ENCODE results near the gene UBN1.
"Not testable (repeated sequence)": the region's sequence is repeated elsewhere in the genome, so short reads cannot be mapped to it uniquely, and the experiment has no call there.

Gene UBN1

DNA sequence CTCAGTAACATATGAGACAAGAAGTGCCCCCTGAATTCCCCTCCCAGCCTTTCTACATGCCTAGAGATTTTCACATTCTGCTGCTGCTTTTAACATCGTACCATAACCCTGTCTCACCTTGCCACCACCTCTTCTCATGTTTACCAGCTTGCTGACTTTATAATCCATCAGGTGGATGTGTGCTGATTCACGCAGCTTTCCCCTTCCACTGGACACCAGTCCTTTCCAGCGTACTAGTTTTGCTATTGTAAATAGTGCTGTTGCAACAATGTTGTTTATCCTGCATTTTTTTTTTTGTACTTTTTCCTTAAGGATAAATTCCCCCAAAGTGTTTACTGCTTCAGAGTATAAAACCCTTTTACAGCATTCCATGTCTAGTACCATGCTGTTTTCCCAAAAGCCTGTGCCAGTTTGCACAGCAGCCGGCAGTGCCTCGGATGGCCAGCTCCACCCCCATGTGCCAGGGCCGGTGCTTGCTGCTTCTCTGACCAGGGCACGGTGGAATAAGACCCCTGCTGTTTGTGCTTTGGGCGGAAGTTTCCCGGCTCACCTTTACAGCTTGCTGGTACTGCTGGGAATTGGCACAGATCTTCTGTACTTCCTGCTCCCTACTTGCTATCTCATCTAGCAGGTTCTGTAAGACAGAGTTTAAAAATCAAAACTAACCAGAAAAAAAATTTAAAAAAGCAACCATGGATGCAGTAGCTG is 41.3 kb downstream of the UBN1 start:
- no peak for DNase-seq

DNA sequence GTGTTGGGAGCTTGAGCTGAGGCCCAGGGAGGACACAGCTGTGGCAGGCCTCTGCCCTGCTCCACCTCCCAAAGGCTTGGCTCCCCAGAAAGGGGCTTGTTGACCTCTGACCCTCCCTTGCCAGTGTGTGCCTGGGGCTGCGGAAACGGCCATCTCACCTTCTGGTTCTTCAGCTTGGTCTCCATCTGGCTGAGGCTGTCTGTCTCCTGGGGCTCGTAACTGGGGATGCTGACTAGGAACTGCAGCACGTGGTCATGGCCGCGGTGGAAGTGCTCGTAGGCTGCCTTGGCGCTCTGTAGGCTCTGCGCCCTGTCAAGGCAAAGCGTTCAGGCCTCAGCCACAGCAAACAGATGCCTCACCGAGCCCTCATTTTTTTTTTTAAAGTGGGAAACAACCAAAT is 42.7 kb downstream of the UBN1 start:
- DNase-seq, result no peak

DNA sequence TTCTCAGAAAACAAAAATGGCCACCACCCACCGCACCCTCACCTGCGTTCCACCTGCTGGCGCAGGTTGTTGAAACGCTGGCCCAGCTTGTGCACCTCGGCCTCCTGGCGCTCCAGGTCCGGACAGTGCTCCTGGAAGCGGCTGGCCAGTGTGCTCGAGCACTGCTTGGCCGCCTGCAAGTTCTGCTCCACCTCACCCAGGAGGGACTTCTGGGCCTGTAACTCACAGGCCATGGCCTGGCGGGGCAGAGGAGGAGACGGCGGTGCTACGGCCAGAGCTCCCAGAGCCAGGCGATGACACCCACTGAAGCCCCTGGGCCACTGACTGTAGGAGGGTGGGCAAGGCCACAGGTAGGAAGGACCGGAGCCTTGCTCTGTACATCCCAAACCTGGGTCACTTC is 43.4 kb downstream of the UBN1 start:
- DNase-seq, result no peak

DNA sequence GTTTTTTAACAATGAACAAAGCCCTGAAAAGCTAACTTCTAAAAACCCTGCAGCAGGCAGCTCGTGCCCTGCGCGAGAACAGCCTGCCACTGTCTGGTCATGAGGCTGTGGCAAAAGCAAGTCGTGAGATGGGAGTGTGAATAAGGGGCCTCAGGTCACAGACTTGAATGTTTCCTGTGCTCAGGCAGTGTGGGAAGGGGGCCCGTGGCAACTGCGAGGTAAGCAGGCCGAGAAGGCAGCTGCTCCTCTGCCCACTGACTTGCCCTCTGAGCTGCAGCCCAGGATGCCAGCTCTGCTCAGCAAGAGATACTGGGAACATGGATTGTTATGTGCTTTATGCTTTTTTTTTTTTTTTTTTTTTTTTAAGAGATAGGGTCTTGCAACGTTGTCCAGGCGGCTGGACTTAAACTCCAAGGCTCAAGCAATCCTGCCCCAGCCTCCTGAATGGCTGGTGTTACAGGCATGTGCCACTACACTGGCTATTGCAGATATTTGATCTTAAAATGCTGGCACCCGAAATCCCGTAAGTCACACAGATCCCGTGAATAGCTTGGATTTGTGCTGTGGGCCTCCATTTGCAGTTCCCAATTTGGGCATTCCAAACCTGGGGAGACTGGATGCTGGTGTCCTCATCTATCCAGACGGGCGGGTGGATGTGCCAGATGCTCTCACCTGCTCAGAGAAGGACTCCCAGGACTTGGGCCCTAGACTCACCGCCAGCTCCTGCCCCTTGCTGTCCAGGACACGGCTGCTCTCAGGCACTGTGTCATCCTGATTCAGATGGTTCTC is 44.0 kb downstream of the UBN1 start:
- no peak for DNase-seq

DNA sequence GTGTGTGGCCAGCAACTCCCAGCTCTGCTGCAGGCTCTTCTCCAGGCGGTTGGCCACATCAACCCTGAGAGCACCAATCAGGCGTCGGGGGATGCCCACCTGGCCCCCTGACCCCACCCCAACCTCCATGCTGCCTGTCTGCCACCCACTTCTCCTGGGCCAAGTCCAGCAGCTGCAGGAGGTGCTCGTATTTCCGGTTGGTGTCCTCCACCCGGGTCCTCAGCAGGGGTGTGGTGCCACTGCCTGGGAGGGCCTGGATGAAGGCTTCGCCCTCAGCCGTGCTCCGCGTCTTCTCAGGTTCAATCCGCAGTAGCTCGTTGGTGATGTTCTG is 44.6 kb downstream of the UBN1 start:
- DNase-seq, result no peak

DNA sequence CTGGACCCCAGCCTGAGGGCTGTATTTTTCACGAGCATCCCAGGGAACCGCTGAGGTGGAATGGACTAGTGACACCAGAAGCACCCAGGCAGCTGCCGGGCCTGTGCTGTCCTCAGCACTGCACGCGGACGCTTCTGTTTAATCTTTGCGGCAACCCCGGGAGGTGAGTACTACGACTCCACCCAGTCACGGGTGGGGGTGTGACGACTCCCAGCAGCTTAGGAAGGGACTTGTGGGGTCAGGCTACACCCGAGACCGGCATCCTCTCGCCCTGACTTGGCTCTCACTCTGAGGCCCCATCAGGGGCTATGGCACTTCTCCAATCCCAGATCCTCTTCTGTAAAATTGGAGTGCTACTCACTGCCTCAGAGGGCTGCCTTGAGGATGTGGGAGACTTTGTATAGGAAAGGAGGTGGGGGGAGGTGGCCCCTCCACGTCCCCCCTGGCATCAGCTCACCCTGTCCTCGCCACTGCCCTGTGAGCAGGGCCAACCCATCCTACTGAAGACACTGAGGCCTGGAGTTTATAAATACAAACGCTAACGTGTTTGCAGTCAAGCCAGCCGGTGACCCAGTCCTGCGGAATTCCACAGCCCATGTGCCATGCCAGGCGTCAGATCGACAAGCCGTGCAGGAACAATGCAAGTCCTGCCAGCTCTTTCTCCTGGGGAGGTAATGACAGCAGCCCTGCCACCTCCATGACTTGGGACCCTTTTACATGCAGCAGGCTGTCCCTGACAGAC is 45.3 kb downstream of the UBN1 start:
- DNase-seq, result no peak

DNA sequence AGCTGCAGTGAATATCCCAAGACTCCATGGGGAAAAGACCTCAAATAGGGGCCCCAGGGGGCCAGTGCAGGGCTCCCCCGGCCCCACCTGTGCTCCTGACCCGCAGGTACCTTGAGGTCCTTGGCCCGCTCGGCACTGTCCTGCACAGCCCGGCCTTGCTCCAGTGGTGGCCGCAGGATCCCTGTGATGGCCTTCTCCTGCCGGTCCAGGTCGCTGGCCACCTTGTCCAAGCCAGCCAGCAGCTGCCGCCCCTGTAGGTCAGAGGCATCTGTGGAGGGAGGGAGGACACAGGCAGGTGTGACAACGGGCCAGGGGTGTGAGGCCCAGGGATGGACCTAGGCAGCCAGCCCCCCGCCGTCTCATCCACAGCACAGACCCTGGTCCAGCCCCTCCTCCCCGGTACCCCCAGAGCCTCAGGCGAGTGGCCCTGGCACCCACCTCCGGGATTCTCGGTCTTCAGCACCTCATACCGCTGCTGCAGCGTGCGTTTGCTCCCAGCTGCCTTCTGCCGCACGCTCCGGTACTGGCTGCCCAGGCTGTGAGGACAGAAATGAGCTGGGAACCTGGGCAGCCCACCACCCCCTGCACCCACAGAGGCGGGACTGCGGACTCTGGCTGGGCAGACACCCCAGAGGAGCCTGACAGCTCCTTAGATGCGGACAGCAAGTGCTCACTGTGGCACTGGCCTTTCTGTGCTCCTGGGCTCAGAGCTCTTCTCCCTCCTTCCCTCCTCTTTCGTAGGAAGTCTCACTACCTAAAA is 46.0 kb downstream of the UBN1 start:
- no peak for DNase-seq

DNA sequence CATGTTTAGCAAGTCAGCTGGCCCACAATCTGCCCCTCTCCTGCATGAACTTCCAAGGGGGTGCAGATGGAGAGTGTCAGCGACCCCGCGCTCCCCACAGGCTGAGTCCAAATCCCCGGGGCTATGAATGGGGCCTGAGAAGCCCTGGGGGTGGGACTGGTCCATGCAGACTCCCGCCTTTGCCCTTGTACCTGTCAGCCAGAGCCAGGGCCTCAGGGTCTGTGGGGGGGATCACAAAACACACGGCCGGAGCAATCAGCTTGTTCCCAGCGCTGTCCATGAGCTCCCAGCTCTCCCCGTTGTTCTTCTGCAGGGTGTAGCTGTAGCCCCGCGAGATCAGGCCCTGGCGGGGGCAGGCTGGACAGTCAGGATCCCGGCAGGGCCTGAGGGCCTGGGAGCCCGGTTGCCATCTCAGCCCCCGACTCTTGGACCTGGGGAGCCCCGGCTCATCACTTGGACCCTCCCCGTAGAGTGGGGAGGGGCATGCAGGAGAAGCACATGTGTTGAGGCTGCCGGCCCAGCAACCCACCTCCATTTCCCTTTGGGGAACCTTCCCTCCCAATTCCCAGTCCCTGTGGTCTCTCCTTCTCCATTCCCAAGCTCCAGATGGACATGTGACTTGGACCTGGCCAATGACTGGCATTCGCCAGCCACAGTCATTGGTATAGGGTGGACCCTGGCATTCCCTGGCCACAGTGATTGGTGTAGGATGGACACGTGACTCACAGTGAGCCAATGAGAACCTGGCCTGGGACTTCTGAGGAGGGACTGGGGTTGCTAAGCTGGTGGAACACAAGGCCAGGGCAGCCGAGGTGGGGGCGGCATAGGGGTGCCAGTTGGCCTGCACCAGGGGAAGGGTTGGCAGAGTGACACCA is 47.2 kb downstream of the UBN1 start:
- DNase-seq, result no peak

DNA sequence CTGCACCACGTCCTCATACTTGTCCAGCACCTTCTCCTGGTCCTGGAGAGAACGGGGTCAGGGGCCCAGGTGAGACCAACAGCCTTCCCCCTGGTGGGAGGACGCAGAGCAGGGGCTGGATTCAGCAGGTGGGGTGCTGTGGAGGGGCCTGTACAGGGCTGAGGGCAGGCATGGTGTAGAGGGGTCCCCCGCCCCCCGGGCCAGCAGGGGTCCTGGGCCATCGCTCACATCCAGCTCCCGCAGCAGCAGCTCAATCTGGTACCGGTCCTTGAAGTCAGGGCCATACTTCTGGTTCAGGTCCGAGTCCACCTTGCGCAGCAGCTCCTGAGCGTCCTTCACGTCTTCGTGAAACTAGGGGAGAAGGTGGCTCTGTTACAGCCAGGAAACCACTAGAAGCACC is 48.1 kb downstream of the UBN1 start:
- DNase-seq, result no peak

DNA sequence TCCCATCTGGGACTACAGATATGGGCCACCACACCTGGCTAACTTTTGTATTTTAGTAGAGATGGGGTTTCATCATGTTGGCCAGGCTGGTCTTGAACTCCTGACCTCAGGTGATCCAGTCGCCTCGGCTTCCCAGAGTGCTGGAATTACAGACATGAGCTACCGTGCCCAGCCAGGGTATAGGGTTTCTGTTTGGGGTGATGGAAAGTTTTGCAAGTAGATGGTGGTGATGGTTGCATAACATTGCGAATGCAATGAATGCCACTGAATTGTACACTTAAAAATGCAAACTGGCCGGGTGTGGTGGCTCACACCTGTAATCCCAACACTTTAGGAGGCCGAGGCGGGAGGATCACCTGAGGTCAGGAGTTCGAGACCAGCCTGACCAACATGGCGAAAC is 49.5 kb downstream of the UBN1 start:
- DNase-seq, result not testable (repeated sequence)

DNA sequence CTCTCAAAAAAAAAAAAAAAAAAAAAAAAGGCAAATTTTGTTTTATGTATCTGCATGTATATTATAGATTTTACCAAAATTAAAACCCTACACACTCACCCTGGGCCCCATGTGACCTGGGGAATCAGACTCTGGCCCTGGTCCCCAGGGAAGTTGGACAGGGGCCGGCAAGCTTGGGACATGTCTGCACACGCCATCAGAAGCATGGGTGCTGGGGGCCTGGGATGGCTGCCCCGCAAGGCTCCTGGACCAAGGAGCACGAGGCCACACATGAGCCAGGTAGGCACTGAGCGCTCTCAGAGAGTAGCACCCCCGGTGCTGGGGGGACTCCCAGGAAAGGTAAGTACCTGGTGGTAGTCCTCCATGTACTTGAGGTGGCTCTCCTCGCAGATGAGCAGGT is 50.0 kb downstream of the UBN1 start:
- DNase-seq, result no peak

DNA sequence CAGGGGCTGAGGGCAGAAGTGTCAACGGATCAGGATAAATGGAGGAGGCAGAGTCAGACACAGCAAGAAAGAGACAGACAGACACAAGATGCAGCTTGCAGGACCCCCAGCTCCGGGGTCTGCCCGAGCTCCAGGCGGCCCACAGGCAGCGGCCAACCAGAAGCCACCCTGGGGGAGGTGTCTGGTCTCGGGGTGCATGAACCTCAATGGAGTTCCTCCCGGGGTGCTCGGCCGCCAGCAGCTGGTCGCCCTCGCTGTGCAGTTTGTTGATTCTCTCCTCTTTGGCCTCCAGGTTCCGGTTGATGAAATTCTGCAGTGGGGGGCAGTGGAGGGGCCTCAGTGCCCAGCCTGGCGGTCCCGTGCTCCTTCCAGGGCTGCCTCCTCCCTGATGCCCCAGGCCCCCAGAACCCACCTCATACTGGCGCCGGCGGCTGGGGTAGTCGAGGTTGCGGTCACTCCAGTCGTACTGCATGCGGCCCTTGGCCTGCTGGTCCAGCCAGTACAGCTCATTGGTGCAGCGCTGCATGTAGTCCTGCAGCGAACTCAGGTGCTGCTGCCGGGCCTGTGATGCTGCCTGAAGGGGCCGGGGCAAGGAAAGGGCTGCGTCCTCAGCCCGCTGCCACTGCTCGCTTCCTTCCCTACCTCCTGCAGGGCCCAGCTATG is 51.7 kb downstream of the UBN1 start:
- DNase-seq, result no peak

DNA sequence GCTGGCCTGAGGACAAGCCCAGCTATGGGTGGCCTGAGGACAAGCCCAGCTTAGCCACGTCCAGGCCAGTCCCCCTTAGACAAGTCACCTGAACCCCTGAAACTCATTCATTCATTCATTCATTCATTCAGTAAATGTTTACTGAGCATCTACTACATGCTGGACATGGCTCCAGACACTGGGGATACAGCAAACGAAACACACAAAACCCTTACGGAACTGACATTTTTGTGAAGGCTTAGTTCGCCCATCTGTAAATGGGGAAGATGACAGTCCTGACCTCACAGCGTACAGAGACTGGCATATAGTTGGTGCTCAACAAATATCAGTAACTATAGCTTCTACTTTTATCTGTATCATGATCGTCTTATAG is 52.2 kb downstream of the UBN1 start:
- no peak for DNase-seq

DNA sequence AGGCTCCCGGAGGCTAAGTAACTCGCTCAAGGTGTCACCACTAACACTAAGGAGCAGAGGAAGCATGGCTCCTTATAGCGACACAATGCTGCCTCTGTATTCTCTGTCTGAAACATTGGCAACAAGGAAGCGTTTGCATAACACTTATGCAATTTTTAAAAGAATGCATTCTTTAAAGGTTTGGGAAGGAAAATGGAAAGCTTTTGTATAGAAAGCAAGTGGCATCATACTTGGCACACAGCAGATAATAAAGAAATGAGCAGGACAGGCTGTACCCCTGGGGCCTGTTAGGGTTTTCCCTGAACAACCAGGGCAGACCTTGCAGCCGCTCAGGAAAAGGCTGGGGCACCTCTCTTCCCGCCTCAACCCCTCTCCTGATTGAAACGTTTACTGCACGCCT is 52.8 kb downstream of the UBN1 start:
- no peak for DNase-seq

DNA sequence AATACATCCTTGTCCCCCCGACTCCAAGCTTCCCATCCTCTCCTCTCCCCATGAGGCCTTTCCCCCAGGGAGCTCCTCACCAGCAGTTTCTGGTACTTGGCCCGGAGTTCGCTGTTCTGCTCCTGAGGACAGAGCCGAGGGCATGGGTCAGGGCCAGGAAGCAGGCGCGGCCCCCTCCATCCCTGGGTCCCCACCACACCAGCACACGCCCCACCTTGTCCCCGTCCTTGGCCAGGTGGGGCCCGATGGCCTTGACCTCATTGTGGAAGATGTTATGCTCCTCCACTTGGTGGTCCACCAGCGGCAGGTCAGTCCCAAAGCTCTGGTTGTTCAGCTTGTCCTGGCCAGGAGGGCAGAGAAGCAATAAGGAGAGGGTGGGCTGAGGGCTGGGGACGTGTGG is 53.5 kb downstream of the UBN1 start:
- no peak for DNase-seq

DNA sequence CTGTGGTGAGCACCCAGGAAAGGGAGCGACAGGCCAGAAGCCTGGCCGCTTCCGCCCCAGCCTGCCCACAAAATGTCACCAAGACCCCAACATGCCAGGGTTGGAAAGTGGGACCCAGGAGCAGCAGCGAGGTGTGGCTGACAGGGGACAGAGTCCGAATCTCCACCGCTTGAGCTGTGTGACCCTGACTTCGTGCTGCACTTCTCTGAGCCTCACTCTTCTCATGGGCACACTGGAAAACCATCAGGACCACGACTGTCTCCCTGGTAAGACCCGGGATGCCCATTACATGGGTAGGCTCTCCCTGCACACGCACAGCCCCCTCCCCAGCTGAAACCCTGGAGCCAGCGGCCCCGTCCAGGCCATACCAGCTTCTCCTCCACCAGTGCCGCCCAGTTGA is 54.8 kb downstream of the UBN1 start:
- DNase-seq, result no peak

DNA sequence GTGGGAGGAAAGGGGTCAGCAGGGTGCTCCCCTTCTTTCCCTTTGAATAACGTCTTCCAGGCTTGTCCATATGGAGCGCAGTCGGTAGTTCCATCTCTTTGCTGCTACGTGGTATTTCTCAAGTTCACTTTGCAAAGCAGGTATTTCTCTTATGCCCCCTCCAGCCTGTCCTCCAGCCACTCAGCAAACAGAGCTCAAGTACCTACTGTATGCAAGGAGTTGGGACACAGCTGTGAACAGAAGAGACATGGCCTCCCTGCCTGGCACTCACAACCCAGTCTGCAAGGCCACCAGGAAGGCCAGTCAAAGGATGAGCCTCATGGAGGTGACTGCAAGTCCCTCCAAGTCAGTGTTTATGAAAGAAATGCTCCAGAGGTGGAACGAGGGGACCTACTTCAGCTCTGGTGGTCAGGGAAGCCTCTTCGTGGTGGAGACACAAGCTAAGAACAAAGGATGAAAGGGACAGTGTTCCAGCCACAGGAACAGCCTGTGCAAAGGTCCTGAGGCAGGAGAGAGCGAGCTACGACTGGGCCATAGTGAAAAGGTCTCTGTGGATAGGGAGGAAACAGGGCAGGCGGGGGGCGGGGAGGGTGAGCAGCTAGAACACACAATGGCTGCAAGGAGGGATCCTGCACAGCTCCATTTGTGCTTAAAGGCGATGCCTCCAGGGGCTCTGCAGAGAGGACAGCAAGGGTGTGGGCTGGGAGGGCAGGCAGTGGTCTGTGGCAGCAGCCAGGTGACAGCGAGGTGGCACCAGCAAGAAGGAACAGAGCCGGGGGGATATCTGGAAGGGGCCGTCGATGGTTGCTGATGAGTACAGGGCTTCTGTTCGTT is 57.0 kb downstream of the UBN1 start:
- DNase-seq, result no peak

DNA sequence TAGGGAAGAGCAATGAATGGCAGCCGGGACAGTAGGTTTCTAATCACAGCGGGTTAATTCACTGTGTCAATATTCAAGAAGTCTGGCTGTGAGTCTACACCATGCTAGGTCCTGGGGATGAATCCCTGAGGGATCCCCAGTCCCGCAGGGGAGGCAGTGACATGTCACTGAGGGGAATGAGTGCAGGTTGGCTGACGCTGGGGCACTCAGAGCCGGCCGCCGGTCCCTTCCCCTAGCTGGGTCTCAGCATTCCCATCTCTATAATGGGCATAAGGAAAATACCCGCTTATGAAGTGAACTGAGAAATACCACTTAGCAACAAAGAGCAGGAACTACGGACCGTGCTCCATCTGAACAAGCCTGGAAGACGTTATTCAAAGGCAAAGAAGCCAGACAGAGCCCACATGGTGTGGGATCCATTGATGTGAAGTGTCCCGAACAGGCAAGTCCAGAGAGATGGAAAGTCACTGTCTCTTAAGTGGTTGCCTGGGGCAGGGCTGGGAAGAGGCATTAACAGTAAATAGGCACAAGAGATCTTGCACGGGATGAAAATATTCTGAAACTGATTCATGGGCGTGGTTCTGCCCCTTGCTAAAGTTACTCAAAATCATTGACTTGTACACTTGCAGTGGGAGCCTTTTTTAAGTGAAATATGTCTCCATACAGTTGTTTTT is 57.8 kb downstream of the UBN1 start:
- no peak for DNase-seq

DNA sequence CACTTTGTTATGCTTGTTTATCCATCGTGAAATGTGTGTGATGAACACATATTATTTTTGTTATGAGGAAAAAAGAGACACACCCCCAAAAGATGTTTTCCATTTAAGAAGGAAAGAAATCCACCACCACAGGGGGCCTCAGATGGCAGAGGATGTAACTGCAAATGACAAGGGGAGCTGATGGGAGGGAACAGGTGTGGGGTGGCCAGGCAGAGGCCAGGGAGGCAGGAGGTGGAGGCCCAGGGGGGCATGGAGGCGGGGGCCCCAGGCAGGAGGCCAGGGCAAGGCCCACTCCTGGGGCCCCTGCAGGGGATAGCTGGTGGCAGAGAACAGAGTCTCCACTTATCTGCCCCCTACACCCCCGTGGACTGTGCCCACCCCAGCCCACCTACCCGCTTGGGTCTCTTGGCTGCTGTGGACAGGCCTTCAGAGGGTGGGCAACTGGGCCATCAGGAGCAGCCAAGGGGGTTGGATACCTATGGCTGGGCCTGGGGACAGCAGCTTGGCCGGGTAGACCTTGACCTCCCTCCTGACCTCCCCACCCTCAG is 61.6 kb downstream of the UBN1 start:
- DNase-seq, result no peak

DNA sequence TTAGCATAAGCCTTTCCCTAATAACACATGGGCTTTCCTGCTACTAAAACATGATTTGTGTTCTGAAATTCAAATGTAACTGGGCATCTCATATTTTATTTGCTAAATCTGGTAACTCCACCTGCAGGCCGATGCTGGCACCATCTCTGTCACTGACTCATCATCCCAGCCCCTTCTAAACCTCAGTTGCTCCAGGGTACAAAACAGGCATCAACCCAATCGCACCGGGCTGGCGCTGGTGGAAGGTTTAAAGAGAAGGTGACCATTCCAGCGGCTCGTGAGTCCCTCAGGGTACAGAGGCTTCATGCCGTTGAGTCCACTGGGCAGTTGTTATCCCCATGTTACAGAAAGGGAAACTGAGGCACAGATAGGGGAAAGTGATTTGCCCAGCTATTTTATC is 62.5 kb downstream of the UBN1 start:
- no peak for DNase-seq
